HG03025 (cell line): ENCODE results near the gene MITF.

ENCODE experiments used
- ATAC-seq: cut with Tn5 transposase; IDR thresholded peaks from one replicate; pipeline ENCODE4 v1.9.1; 2021; ENCODE audit warnings: mild to moderate bottlenecking, moderate library complexity; ENCODE audit not compliant: unreplicated experiment, low FRiP score

MITF gene

DNA sequence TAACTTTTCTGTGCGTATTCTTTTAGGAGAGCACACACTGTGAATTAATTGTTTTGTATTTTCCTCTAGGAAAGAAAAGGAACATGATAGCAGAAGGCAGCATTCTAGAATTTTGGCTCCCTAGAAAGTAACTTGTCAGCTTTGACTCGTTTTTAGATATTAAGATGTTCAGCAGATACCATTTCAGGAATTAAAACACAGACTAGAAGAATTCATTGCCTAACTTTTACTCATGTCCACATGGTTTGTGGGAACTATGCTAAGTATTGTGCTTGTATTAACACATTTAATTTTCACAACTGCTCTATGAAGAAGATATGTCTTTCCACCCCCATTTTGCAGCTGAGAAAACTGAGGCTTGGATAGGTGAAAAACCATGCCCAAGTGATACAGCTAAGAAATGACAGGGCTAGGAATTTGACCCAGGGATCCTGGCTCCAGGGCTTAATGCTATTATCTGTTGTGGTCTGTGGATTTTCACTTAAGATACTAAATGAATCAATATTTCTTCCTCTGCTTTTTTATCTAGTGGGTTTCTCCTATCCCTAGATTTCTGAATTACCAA lies 128.8 kb downstream of the MITF start:
- no peak for ATAC-seq

GRCh38 chr3:69868841-69869420 lies 129.7 kb downstream of the MITF start:
- no peak for ATAC-seq

DNA sequence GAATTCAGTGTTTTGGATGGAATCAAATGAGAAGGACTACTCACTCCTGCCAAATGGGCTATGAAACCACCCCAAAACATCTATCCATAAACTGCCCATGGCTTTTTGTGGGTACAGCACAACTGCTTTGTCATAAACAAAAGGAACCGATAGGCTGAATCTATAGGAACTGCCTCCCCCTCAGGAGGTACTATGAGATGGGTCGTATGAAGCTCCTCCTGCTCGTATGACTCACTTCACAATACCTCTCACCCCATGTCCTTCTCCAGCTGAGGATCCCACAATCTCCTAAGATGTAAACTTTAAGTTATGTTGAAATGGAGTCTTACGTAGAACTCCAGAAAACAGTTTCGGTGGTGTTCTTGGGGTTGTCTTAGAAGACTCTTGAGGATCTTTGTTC lies 130.4 kb downstream of the MITF start:
- ATAC-seq, result no peak

DNA sequence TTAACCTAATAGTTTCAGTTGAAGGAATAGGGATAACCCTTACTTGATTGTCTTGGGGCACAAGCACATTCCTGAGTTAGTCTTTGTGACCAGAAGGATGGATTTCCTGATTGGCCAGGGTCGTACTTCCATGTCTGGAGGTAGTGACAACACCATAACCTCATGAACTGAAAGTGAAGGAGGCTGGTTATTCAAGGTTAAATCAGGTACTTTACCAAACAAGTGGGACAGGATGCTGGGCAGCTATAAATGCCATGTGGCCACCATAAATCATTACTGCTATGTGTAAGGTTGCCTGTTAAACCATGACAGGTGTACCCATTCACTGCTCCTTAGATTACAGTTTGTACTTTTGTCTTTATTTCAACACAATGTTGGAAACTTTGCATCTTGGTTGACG lies 132.0 kb downstream of the MITF start:
- no peak for ATAC-seq

- ATAC-seq, result no peak
Measured at GRCh38 chr3:69871868-69872267, 132.6 kb downstream of the MITF start.

DNA sequence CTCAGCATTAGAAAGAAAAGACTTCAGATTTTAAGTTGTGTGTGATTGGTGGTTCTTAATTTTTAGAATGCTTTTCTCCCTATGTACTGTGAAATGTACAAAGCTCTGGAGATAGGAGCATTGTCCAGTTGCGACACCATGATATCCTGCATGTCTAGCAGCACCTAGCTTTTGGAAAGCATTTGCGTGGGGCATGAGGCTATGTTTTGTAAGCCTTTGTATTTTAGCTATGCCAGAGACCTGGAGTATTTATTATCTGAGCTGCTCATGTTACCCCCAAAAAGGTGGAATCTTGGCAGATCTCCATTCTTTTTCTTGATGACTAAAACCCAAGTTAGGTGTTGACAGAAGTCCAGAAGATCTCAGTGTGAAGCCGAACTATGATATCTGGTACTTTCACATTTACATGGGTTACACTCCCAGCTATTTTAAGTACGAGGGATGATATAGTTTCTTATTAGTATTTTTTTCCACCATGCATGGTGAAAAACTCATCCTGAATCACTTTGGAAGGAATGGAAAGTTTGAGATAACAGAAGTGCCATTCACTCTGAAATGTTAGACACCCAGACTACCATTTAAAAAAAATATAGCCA lies 133.6 kb downstream of the MITF start:
- no peak for ATAC-seq

- no peak for ATAC-seq
Measured at GRCh38 chr3:69876073-69876472, 136.8 kb downstream of the MITF start.

DNA sequence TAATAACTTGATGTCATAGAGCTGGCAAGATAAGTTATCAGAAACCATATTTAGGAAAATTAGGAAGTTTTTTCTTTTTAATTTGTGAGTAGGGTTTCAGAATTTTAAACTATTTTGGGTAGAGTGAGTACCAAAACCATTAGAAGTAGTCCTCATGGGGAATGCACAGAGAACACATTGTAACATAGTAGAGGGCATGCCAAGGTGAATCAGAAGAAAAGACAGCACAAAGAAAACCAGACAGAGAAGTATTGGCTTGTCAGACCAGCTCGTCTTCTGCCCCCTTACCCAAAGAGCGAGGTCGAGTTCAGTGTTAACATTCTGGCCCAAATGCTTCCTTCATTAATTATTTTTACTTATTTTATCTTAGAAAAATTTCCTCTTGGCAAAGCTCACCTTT lies 139.0 kb downstream of the MITF start:
- no peak for ATAC-seq

DNA sequence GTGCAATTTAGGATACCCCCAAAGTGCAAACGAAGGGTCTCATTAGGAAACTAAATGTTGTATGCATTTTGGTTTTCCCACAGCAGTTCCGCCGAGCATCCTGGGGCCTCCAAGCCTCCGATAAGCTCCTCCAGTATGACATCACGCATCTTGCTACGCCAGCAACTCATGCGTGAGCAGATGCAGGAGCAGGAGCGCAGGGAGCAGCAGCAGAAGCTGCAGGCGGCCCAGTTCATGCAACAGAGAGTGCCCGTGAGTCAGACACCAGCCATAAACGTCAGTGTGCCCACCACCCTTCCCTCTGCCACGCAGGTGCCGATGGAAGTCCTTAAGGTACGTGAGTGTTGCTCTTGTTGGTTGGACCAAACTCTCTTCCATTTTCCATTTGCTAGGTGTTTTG lies 139.8 kb downstream of the MITF start:
- ATAC-seq, result no peak

DNA sequence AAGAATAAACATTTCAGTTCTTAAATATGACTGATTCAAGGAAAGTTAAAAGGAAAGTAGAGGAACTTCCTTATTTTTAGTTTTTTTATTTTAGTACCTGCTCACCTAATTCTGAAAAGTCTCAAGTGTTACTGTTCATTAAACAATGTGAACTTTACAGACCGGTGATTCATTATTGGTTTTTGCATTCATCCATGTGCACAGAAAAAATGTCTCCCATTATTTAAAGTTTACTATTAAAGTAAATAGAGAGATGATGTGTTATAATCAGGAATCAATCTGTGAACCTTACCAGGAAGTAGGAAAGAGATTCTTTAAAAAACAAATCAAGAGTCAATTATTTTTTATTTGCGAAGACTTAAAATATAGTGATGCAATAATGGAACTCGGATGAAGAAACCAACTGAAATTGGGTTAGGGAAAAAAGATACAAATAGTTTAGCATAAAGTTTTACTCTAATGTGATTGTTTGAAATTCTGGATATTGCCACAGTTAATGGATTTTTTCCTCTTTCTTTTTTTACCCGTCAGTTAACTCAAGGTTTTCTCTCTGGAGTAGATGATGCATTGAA lies 140.9 kb downstream of the MITF start:
- ATAC-seq, result no peak

- ATAC-seq, result no peak
Measured at GRCh38 chr3:69881051-69881450, 141.8 kb downstream of the MITF start.

- ATAC-seq, result no peak
Measured at GRCh38 chr3:69881756-69882428, 142.6 kb downstream of the MITF start.

GRCh38 chr3:69882560-69882959 lies 143.3 kb downstream of the MITF start:
- no peak for ATAC-seq

GRCh38 chr3:69888040-69888942 lies 149.0 kb downstream of the MITF start:
- no peak for ATAC-seq

DNA sequence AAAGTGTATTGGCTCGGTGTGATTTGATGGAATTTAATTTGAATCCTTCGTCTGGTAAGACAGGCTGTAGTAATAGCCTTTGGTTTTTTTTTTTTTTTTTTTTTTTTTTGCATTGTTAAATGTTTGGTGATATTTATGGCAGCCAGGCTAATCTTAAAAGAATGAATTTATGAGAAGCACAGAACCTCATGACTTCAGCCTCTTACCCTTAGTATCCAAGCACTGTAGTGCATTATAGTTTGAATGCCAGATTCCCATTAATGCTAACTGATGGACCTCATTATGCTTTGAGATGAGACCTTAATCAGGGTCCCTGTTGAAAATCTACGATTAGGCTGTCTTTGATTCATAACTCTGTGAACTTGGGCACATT lies 149.7 kb downstream of the MITF start:
- no peak for ATAC-seq

DNA sequence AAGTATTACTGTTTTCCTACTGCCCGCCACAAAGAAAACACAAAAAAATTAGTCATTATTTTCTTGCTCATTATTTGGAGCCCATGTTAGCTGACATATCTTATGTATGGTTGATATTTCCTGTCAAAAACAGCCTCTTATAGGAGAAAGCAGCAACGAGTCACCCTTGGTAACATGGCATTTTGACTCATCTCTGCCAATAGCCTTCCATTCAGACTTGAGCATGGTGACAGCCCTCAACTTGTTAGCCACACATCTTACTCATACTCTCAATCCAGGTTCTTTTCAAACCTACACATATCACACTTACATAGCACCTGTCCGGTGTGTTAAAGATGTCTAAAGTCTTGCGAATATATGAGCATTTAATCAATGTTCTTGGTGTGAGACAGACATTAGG lies 150.8 kb downstream of the MITF start:
- ATAC-seq, result no peak

DNA sequence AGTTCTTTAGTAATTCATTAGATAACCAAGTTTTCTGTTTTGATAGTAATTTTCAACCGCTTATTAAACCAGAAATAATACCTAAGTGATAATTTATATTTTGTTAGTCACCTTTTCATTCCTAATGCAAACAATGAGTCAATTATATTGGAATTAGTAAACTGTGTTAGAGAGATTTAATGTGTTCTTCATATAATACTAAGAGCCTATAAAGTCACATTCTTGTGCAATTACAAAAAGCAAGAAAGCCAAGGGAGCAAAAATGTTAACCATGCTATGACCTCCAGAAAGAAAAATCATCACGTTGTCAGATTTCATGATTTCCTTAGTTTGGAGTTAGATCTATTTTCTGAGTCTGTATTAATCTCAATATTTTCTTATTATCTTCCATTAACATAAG lies 151.4 kb downstream of the MITF start:
- no peak for ATAC-seq

DNA sequence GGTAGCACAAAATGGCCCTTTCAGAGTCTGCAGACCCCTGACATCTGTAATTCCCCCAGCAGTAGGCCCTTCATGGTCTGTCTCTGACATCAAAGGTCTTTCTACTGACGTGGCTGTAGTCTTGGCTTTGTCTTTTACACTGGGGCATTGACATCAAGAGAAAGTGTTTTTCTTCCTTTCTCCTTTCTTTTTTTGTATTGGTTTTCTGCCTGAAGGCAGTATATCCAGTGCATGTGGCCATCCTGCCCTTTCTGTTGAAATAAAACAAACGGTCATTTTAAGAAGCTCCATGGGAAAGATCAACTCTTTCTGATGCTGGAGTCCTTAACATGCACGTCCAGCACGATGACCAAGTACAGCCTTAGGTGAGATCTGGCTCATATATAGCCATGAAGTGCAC lies 153.4 kb downstream of the MITF start:
- ATAC-seq, result no peak

DNA sequence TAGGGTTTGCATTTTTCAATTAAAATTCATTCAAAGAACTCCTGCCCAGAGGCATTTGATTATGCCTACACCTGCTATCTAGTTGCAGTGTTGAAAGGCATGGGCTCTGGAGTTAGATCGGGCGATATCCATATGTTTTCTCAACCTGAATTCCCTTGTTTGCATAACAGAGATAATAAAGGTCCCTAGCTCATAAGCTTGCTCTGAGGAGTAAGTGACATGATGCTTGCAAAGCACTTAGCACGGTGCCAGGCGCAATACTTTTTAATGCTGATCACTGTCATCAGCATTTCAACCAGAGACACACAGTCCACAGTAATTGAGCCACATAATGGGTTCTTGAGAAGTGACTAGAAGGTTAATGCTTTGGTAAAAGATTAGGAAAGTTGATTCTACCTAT lies 154.0 kb downstream of the MITF start:
- ATAC-seq, result no peak

DNA sequence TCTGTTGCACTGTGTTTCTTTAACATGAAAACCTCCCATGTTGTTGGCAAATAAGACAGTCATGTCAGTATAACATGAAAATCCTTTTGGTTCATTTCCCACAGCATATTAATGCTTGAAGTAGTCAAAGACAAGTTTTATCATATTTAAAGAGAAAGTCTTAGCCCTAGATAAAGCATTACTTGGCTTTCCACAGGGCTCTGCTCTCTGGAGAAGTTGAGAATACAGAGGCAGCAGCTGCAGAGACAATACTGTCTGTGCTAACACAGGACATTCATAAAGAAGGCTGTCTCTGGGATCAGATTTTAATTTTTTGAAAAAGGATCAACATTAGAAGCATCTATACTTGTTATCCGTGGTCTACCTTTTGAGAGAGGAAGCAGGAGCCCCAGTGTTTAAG lies 156.8 kb downstream of the MITF start:
- ATAC-seq, result no peak

- ATAC-seq, result no peak
Measured at GRCh38 chr3:69900331-69900730, 161.1 kb downstream of the MITF start.
